ENCODE results near the gene SSH2. TPM values are rescaled to one million over a fixed set of nuclear protein-coding genes. Genes with fewer than 3 reads are reported as not detected.

Gene SSH2
- total RNA-seq, 1 experiment from 2014 or later: 22.9 TPM

- H3K9me3 Mint-ChIP-seq (ENCODE audit: low read depth, unreplicated experiment): no peaks in the 10 kb centered on the region
- H3K27me3 Mint-ChIP-seq (ENCODE audit: unreplicated experiment): peaks cover 19% of the 10 kb centered on the region
- CTCF ChIA-PET: no interaction called here
- no peak for DNase-seq
- no peak overlapping the region for H3K27ac Mint-ChIP-seq (ENCODE audit: unreplicated experiment)
- no peak for TF ChIP-seq CTCF (IDR thresholded peaks at IDR 0.05; ENCODE audit: unreplicated experiment)
- BruUV-seq (replicated peaks): no TSS peak
- H3K4me1 Mint-ChIP-seq (ENCODE audit: low read depth, unreplicated experiment): no peaks in the 10 kb centered on the region
- H3K4me3 Mint-ChIP-seq (ENCODE audit: low read depth, unreplicated experiment): peak overlapping the region; percentile 69
- H3K36me3 Mint-ChIP-seq (ENCODE audit: insufficient read depth, unreplicated experiment): peaks cover 9% of the 10 kb centered on the region
- intact Hi-C loops (cut with micrococcal nuclease; ENCODE audit: unreplicated experiment): no loop called here
These were observed 308.3 kb downstream of the SSH2 start for GRCh38 chr17:29621751-29622194.

GRCh38 chr17:29620779-29621500 lies 309.1 kb downstream of the SSH2 start:
- peaks cover 9% of the 10 kb centered on the region for H3K36me3 Mint-ChIP-seq (ENCODE audit: insufficient read depth, unreplicated experiment)
- H3K4me3 Mint-ChIP-seq (ENCODE audit: low read depth, unreplicated experiment): no peak overlapping the region
- DNase-seq: no peak
- intact Hi-C loops (cut with micrococcal nuclease; ENCODE audit: unreplicated experiment): no loop called here
- peaks cover 1% of the 10 kb centered on the region for H3K4me1 Mint-ChIP-seq (ENCODE audit: low read depth, unreplicated experiment)
- no peaks in the 10 kb centered on the region for H3K9me3 Mint-ChIP-seq (ENCODE audit: low read depth, unreplicated experiment)
- TF ChIP-seq CTCF (IDR thresholded peaks at IDR 0.05; ENCODE audit: unreplicated experiment): no peak
- H3K27ac Mint-ChIP-seq (ENCODE audit: unreplicated experiment): no peak overlapping the region
- CTCF ChIA-PET: interaction anchor here (0.6 kb wide), 1 partner anchor 271 kb away, joined by 3 read pairs; no protein-coding TSS in a partner anchor
- no TSS peak for BruUV-seq (replicated peaks)
- peaks cover 28% of the 10 kb centered on the region for H3K27me3 Mint-ChIP-seq (ENCODE audit: unreplicated experiment)

GRCh38 chr17:29620271-29620670 lies 309.8 kb downstream of the SSH2 start:
- intact Hi-C loops (cut with micrococcal nuclease; ENCODE audit: unreplicated experiment): no loop called here
- Mint-ChIP-seq H3K36me3 (ENCODE audit: insufficient read depth, unreplicated experiment) (peaks cover 16% of the 10 kb centered on the region), H3K27ac (ENCODE audit: unreplicated experiment) (no peak overlapping the region), H3K9me3 (ENCODE audit: low read depth, unreplicated experiment) (no peaks in the 10 kb centered on the region), H3K4me1 (ENCODE audit: low read depth, unreplicated experiment) (peaks cover 8% of the 10 kb centered on the region), H3K27me3 (ENCODE audit: unreplicated experiment) (peaks cover 34% of the 10 kb centered on the region), H3K4me3 (ENCODE audit: low read depth, unreplicated experiment) (no peak overlapping the region)
- no peak for TF ChIP-seq CTCF (IDR thresholded peaks at IDR 0.05; ENCODE audit: unreplicated experiment)
- CTCF ChIA-PET: no interaction called here
- DNase-seq: no peak
- no TSS peak for BruUV-seq (replicated peaks)

GRCh38 chr17:29619251-29619650 lies 310.8 kb downstream of the SSH2 start:
- no peak overlapping the region for H3K4me3 Mint-ChIP-seq (ENCODE audit: low read depth, unreplicated experiment)
- no TSS peak for BruUV-seq (replicated peaks)
- TF ChIP-seq CTCF (IDR thresholded peaks at IDR 0.05; ENCODE audit: unreplicated experiment): no peak
- peaks cover 37% of the 10 kb centered on the region for H3K27me3 Mint-ChIP-seq (ENCODE audit: unreplicated experiment)
- peaks cover 14% of the 10 kb centered on the region for H3K4me1 Mint-ChIP-seq (ENCODE audit: low read depth, unreplicated experiment)
- no peak overlapping the region for H3K27ac Mint-ChIP-seq (ENCODE audit: unreplicated experiment)
- intact Hi-C loops (cut with micrococcal nuclease; ENCODE audit: unreplicated experiment): loop anchor here (5.0 kb wide), 1 partner anchor 37 kb away; no protein-coding TSS in a partner anchor
- DNase-seq: peak; percentile 15
- H3K36me3 Mint-ChIP-seq (ENCODE audit: insufficient read depth, unreplicated experiment): peaks cover 20% of the 10 kb centered on the region
- no peaks in the 10 kb centered on the region for H3K9me3 Mint-ChIP-seq (ENCODE audit: low read depth, unreplicated experiment)
- CTCF ChIA-PET: no interaction called here

Data from Calu3 (cell line).